Body of pancreas (tissue), 4 donors: Measurements from ENCODE around the gene TSEN2.

Experiments
- CTCF ChIP-seq, 7 experiments: fragments of 450-650 bp in 4 of 7; fragments of 200-600 bp in 3 of 7; sonication (generic) in 3 of 7; IDR thresholded peaks; one replicate each; pipeline ENCODE4 v1.5.1; 2016 to 2019; ENCODE audit warnings: antibody characterized with exemption in 7 of 7
- POLR2A ChIP-seq, 3 donors: fragments of 450-650 bp; IDR thresholded peaks; one replicate each; pipeline ENCODE4 v1.6.1; 2016; ENCODE audit warnings: antibody characterized with exemption in 3 of 3, mild to moderate bottlenecking in 2 of 3

- TF ChIP-seq CTCF (IDR thresholded peaks at IDR 0.05) (no peak), POLR2A (IDR thresholded peaks at IDR 0.05) (no peak)
Measured at GRCh38 chr3:12582730-12583129, 98.5 kb downstream of the TSEN2 start.
